Embryonic facial prominence (tissue), 1 donor: ENCODE data around the gene ADAM11.

Experiments used
- DNase-seq: peaks from one replicate; pipeline ENCODE4 v3.0.0-alpha.2; 2016; ENCODE audit errors: extremely low spot score

Gene ADAM11

DNA sequence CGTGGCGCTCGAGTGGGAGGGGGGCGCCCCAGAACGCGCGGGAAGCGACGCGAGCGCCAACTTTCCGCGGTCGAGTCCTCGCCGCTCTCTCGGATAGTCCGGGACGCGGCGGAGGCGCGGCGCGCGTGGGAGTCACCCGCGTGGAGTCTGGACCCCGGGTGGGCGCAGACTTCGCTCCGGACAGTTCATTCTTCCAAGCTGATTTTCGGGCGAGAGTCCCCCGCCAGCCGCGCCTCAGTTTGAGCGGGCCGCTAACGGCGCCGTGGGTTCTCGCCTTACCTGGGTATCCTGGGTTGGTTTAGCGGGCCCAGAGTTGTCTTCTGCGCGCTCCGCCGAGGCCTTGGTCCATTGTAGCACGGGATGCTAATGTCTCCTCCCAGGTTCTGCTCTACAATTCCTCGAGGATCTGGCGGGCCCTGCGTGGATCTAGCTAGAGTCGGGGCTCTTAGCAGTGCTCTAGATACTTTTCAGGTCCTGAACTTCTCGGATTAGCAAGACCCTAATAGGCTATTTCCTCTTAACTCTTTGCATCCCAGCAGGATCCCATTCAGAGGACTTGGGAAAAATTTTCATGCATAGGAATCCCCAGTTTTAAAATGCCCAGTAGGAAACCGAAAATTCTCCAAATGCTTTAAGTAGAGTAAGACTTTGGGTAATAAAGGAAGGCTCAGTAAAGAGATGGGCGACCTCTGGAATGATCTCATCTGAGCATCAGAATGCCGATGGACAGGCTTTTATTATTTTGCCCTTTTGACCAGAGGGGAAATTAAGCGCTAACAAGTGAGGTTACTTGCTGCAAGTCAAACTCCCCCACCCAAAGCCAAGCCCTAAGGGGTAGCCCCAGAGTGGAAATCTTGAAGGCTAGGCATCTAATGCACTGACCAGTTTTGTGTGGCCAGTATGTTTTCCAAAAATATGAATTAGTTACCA is 71.8 kb downstream of the ADAM11 start:
- no peak for DNase-seq

DNA sequence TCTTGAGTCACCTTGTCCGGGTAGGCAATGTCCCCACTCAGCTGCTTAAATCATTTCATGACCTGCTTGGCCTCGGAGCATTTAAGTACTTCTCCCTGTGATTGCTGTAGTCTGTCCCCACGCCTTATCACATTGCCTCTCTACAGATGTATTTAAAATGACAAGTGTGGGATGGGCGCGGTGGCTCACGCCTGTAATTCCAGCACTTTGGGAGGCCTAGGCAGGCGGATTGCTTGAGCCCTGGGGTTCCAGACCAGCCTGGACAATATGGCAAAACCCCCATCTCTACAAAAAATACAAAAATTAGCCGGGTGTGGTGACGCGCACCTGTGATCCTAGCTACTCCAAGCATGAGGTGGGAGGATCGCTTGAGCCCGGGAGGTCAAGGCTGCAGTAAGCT is 72.6 kb downstream of the ADAM11 start:
- no peak for DNase-seq
